ENCODE measurements around the gene RAI14. TPM values are rescaled to one million over a fixed set of nuclear protein-coding genes. Genes with fewer than 3 reads are reported as not detected.

RAI14 gene
- total RNA-seq, 1 donor from 2014 or later = 307 TPM

- H4K20me1 ChIP-seq (ENCODE audit: insufficient read depth, low read length) = no peaks in the 10 kb centered on the region
- H3K36me3 ChIP-seq (ENCODE audit: insufficient read depth, low read length) = peaks cover 10% of the 10 kb centered on the region
- no peak for FAIRE-seq
- Mint-ChIP-seq H3K9me3 (ENCODE audit: unreplicated experiment) (no peaks in the 10 kb centered on the region), H3K27me3 (ENCODE audit: low read depth, unreplicated experiment) (no peaks in the 10 kb centered on the region), H3K36me3 (ENCODE audit: low read depth, unreplicated experiment) (peaks cover 22% of the 10 kb centered on the region), H3K4me1 (ENCODE audit: low read depth, unreplicated experiment) (peaks cover 44% of the 10 kb centered on the region), H3K4me3 (ENCODE audit: unreplicated experiment) (no peak overlapping the region), H3K27ac (ENCODE audit: unreplicated experiment) (peak overlapping the region; percentile 99)
- H3K79me2 ChIP-seq (ENCODE audit: insufficient read depth, low read length) = peaks cover 81% of the 10 kb centered on the region
- no peaks in the 10 kb centered on the region for H3K27me3 ChIP-seq (ENCODE audit: insufficient read depth, low read length)
- peak overlapping the region; percentile 88 for H3K9ac ChIP-seq (ENCODE audit: low read length)
- no peak overlapping the region for H2AFZ ChIP-seq (ENCODE audit: low read depth, low read length)
- H3K4me2 ChIP-seq (ENCODE audit: low read length) = peak overlapping the region; percentile 85
- TF ChIP-seq, protein P1, sequence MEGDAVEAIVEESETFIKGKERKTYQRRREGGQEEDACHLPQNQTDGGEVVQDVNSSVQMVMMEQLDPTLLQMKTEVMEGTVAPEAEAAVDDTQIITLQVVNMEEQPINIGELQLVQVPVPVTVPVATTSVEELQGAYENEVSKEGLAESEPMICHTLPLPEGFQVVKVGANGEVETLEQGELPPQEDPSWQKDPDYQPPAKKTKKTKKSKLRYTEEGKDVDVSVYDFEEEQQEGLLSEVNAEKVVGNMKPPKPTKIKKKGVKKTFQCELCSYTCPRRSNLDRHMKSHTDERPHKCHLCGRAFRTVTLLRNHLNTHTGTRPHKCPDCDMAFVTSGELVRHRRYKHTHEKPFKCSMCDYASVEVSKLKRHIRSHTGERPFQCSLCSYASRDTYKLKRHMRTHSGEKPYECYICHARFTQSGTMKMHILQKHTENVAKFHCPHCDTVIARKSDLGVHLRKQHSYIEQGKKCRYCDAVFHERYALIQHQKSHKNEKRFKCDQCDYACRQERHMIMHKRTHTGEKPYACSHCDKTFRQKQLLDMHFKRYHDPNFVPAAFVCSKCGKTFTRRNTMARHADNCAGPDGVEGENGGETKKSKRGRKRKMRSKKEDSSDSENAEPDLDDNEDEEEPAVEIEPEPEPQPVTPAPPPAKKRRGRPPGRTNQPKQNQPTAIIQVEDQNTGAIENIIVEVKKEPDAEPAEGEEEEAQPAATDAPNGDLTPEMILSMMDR (IDR thresholded peaks at IDR 0.05; ENCODE audit: insufficient read depth, low read depth, low read length) = no peak
- no peak for TF ChIP-seq EZH2 (IDR thresholded peaks at IDR 0.05; ENCODE audit: insufficient read depth, low read length)
- H3K4me1 ChIP-seq (ENCODE audit: insufficient read depth, low read length) = peaks cover 52% of the 10 kb centered on the region
- no peaks in the 10 kb centered on the region for H3K9me3 ChIP-seq (ENCODE audit: insufficient read depth, low read depth, low read length)
- H3K4me3 ChIP-seq (ENCODE audit: insufficient read depth, low read depth, low read length) = no peak overlapping the region
- DNase-seq (ENCODE audit: low read depth) = no peak
- H3K27ac ChIP-seq (ENCODE audit: low read depth, low read length) = peak overlapping the region; percentile 99
Measured at GRCh38 chr5:34719029-34719428, 62.9 kb downstream of the RAI14 start.

DNA sequence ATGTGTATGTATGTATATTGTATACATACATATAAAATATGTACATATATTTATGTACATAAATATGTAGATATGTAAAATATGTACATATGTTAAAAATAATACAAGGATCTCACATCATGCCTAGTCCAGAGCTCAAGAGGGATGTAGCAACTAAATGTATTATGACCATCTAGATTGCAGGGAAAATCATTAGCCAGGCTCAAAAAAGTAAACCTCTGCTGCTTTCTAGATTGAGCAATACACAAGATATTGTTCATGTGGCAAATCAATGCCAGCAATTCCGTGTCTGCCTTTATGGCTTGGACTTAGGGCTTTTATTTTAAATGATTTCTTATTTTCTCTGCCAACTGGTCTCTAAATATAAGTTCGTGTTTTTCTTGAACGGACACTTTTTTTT lies 65.2 kb downstream of the RAI14 start:
- Histone ChIP-seq H3K4me3 (ENCODE audit: insufficient read depth, low read depth, low read length) (no peak overlapping the region), H3K27me3 (ENCODE audit: insufficient read depth, low read length) (no peaks in the 10 kb centered on the region), H3K4me2 (ENCODE audit: low read length) (no peak overlapping the region), H3K79me2 (ENCODE audit: insufficient read depth, low read length) (peaks cover 81% of the 10 kb centered on the region), H3K36me3 (ENCODE audit: insufficient read depth, low read length) (peaks cover 17% of the 10 kb centered on the region), H3K4me1 (ENCODE audit: insufficient read depth, low read length) (peaks cover 35% of the 10 kb centered on the region), H2AFZ (ENCODE audit: low read depth, low read length) (no peak overlapping the region), H3K9me3 (ENCODE audit: insufficient read depth, low read depth, low read length) (no peaks in the 10 kb centered on the region), H3K27ac (ENCODE audit: low read depth, low read length) (no peak overlapping the region), H3K9ac (ENCODE audit: low read length) (no peak overlapping the region), H4K20me1 (ENCODE audit: insufficient read depth, low read length) (peaks cover 9% of the 10 kb centered on the region)
- H3K9me3 Mint-ChIP-seq (ENCODE audit: unreplicated experiment) = no peaks in the 10 kb centered on the region
- H3K27me3 Mint-ChIP-seq (ENCODE audit: low read depth, unreplicated experiment) = no peaks in the 10 kb centered on the region
- peaks cover 36% of the 10 kb centered on the region for H3K4me1 Mint-ChIP-seq (ENCODE audit: low read depth, unreplicated experiment)
- TF ChIP-seq EZH2 (IDR thresholded peaks at IDR 0.05; ENCODE audit: insufficient read depth, low read length) = no peak
- TF ChIP-seq, protein P1 (IDR thresholded peaks at IDR 0.05; ENCODE audit: insufficient read depth, low read depth, low read length) = no peak
- DNase-seq (ENCODE audit: low read depth) (no peak), FAIRE-seq (no peak)
- H3K36me3 Mint-ChIP-seq (ENCODE audit: low read depth, unreplicated experiment) = peaks cover 10% of the 10 kb centered on the region
- H3K27ac Mint-ChIP-seq (ENCODE audit: unreplicated experiment) = no peak overlapping the region
- no peak overlapping the region for H3K4me3 Mint-ChIP-seq (ENCODE audit: unreplicated experiment)

DNA sequence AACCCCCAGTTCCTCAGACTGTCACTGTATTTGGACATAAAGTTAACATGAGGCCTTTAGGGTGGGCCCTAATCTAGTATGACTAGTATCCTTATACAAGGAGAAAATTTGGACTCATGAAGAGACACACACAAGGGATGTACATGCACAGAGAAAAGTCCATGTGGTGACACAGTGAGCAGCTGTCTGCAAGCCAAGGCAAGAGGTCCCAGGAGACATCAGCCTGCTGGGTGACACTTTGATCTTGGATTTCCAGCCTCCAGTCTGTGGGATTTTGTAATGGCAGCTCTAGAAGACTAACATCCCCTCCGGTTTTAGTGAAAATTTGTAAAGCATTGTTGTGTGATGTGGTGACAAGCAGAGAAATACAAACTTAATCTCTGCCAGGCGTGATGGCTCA lies 66.1 kb downstream of the RAI14 start:
- DNase-seq (ENCODE audit: low read depth) = no peak
- Histone ChIP-seq H3K4me2 (ENCODE audit: low read length) (no peak overlapping the region), H3K79me2 (ENCODE audit: insufficient read depth, low read length) (peaks cover 86% of the 10 kb centered on the region), H3K9me3 (ENCODE audit: insufficient read depth, low read depth, low read length) (no peaks in the 10 kb centered on the region), H4K20me1 (ENCODE audit: insufficient read depth, low read length) (peaks cover 17% of the 10 kb centered on the region), H3K4me3 (ENCODE audit: insufficient read depth, low read depth, low read length) (no peak overlapping the region), H3K36me3 (ENCODE audit: insufficient read depth, low read length) (peaks cover 17% of the 10 kb centered on the region), H2AFZ (ENCODE audit: low read depth, low read length) (no peak overlapping the region), H3K27ac (ENCODE audit: low read depth, low read length) (no peak overlapping the region), H3K4me1 (ENCODE audit: insufficient read depth, low read length) (peaks cover 26% of the 10 kb centered on the region), H3K27me3 (ENCODE audit: insufficient read depth, low read length) (no peaks in the 10 kb centered on the region), H3K9ac (ENCODE audit: low read length) (no peak overlapping the region)
- Mint-ChIP-seq H3K4me1 (ENCODE audit: low read depth, unreplicated experiment) (peaks cover 32% of the 10 kb centered on the region), H3K9me3 (ENCODE audit: unreplicated experiment) (peaks cover 3% of the 10 kb centered on the region), H3K27me3 (ENCODE audit: low read depth, unreplicated experiment) (no peaks in the 10 kb centered on the region), H3K4me3 (ENCODE audit: unreplicated experiment) (no peak overlapping the region), H3K27ac (ENCODE audit: unreplicated experiment) (peak overlapping the region; percentile 8), H3K36me3 (ENCODE audit: low read depth, unreplicated experiment) (peaks cover 15% of the 10 kb centered on the region)
- no peak for TF ChIP-seq EZH2 (IDR thresholded peaks at IDR 0.05; ENCODE audit: insufficient read depth, low read length)
- TF ChIP-seq, protein P1 (IDR thresholded peaks at IDR 0.05; ENCODE audit: insufficient read depth, low read depth, low read length) = no peak
- no peak for FAIRE-seq

Data from astrocyte (in vitro differentiated cells and primary cell).